Activated CD8-positive, alpha-beta T cell treated with anti-CD3 and anti-CD28 coated beads for 36 hours (primary cell): Measurements from ENCODE around the gene PCDHGC5. TPM values are rescaled to one million over a fixed set of nuclear protein-coding genes. Genes with fewer than 3 reads are reported as not detected.

Experiments used
- ATAC-seq: fragments of 200-7000 bp; cut with Tn5 transposase; one replicate; pipeline ENCODE4 v1.10.0; 2021; ENCODE audit warnings: mild to moderate bottlenecking, moderate library complexity
- CTCF ChIA-PET: fragments of 350-600 bp; sonication (Branson Sonifier 250); formaldehyde crosslinking; loops from one replicate; lab custom pipeline; 2021; ENCODE audit warnings: antibody characterized with exemption; lab: Charles Lee
- POLR2A ChIA-PET: fragments of 350-600 bp; sonication (Branson Sonifier 250); formaldehyde crosslinking; loops from one replicate; lab custom pipeline; 2021; ENCODE audit warnings: antibody characterized with exemption; lab: Charles Lee
- DNase-seq: peaks from one replicate; pipeline ENCODE4 v3.0.0-alpha.2; 2020
- H3K27ac Mint-ChIP-seq: one replicate; pipeline ENCODE4 v1.8.0; 2021; ENCODE audit warnings: mild to moderate bottlenecking, mixed read lengths
- H3K27me3 Mint-ChIP-seq: one replicate; pipeline ENCODE4 v1.8.0; 2021; ENCODE audit warnings: mixed read lengths
- H3K36me3 Mint-ChIP-seq: one replicate; pipeline ENCODE4 v1.8.0; 2021; ENCODE audit warnings: low read depth, mixed read lengths
- H3K4me1 Mint-ChIP-seq: one replicate; pipeline ENCODE4 v1.8.0; 2021; ENCODE audit warnings: low read depth, mixed read lengths
- H3K4me3 Mint-ChIP-seq: one replicate; pipeline ENCODE4 v1.8.0; 2021; ENCODE audit warnings: mild to moderate bottlenecking, moderate library complexity, mixed read lengths
- H3K9me3 Mint-ChIP-seq: one replicate; pipeline ENCODE4 v1.8.0; 2021; ENCODE audit warnings: mixed read lengths
- CTCF ChIP-seq: fragments of 200-600 bp; IDR thresholded peaks from one replicate; pipeline ENCODE4 v1.8.0; 2022; ENCODE audit warnings: antibody characterized with exemption, mild to moderate bottlenecking
- intact Hi-C: fragments of 100-400 bp; cut with micrococcal nuclease; formaldehyde crosslinking; loops from one replicate; pipeline ENCODE4 v1.10.0; 2022
- total RNA-seq, 2 experiments: library from RNA; stranded (reverse); gene quantifications; one replicate each; pipeline ENCODE4 v1.2.3, GENCODE V29; 2021

PCDHGC5 gene
- total RNA-seq, 2 experiments from 2014 or later = not detected

GRCh38 chr5:141492168-141492885 is 3.4 kb downstream of the PCDHGC5 start:
- ChIA-PET CTCF (interaction anchor here (0.7 to 2.7 kb wide), 11 partner anchors 14 to 397 kb away, joined by 3 to 10 read pairs (median 3); partner anchors contain the start of genes PCDHGA10 and PCDHGA11), POLR2A (interaction anchor here (0.9 kb wide), 1 partner anchor 173 kb away, joined by 4 read pairs; no protein-coding TSS in a partner anchor)
- Mint-ChIP-seq H3K4me3 (peak overlapping the region; percentile 68), H3K36me3 (no peaks in the 10 kb centered on the region), H3K9me3 (no peaks in the 10 kb centered on the region), H3K27ac (peak overlapping the region; percentile 25), H3K27me3 (peaks cover 77% of the 10 kb centered on the region), H3K4me1 (peaks cover 8% of the 10 kb centered on the region)
- TF ChIP-seq CTCF = no peak
- DNase-seq (peak; percentile 39), ATAC-seq (peak; percentile 45)
- intact Hi-C loops = no loop called here

GRCh38 chr5:141493500-141494422 is 4.9 kb downstream of the PCDHGC5 start:
- no peak for TF ChIP-seq CTCF
- H3K36me3 Mint-ChIP-seq = no peaks in the 10 kb centered on the region
- no peaks in the 10 kb centered on the region for H3K9me3 Mint-ChIP-seq
- peaks cover 69% of the 10 kb centered on the region for H3K27me3 Mint-ChIP-seq
- ATAC-seq (no peak), DNase-seq (no peak)
- intact Hi-C loops = no loop called here
- ChIA-PET CTCF (interaction anchor here (1.1 to 2.7 kb wide), 5 partner anchors 8 to 81 kb away, joined by 6 to 10 read pairs (median 9); partner anchors contain the start of genes PCDHGA10 and PCDHGC4), POLR2A (interaction anchor here (0.9 kb wide), 1 partner anchor 8 kb away, joined by 3 read pairs; no protein-coding TSS in a partner anchor)
- peaks cover 8% of the 10 kb centered on the region for H3K4me1 Mint-ChIP-seq
- H3K27ac Mint-ChIP-seq = no peak overlapping the region
- H3K4me3 Mint-ChIP-seq = no peak overlapping the region

- Mint-ChIP-seq H3K9me3 (no peaks in the 10 kb centered on the region), H3K27ac (no peak overlapping the region), H3K36me3 (no peaks in the 10 kb centered on the region), H3K27me3 (peaks cover 62% of the 10 kb centered on the region), H3K4me1 (peaks cover 8% of the 10 kb centered on the region), H3K4me3 (no peak overlapping the region)
- TF ChIP-seq CTCF = no peak
- DNase-seq (no peak), ATAC-seq (no peak)
- intact Hi-C loops = no loop called here
- ChIA-PET CTCF (interaction anchor here (2.4 to 2.6 kb wide), 2 partner anchors 10 to 17 kb away, joined by 6 to 9 read pairs; partner anchors contain the start of gene PCDHGC4), POLR2A (interaction anchor here (0.8 to 1.1 kb wide), 3 partner anchors 9 to 20 kb away, joined by 3 read pairs; no protein-coding TSS in a partner anchor)
Observed at GRCh38 chr5:141494761-141495452, 6.0 kb downstream of the PCDHGC5 start.

- no peak for TF ChIP-seq CTCF
- no peaks in the 10 kb centered on the region for H3K9me3 Mint-ChIP-seq
- DNase-seq (no peak), ATAC-seq (no peak)
- POLR2A ChIA-PET = interaction anchor here (0.8 to 1.1 kb wide), 2 partner anchors 12 to 19 kb away, joined by 3 read pairs; no protein-coding TSS in a partner anchor
- H3K36me3 Mint-ChIP-seq = no peaks in the 10 kb centered on the region
- H3K27me3 Mint-ChIP-seq = peaks cover 57% of the 10 kb centered on the region
- CTCF ChIA-PET = interaction anchor here (2.4 kb wide), 1 partner anchor 10 kb away, joined by 6 read pairs; the partner anchor contains the start of gene PCDHGC4
- no peak overlapping the region for H3K4me3 Mint-ChIP-seq
- peaks cover 8% of the 10 kb centered on the region for H3K4me1 Mint-ChIP-seq
- intact Hi-C loops = no loop called here
- H3K27ac Mint-ChIP-seq = no peak overlapping the region
Observed at GRCh38 chr5:141495453-141495811, 6.6 kb downstream of the PCDHGC5 start.
